GM06990 (cell line): ENCODE results near the gene PTPN4.

Experiments used
- DNase-seq: peaks from one replicate; pipeline ENCODE4 v3.0.0-alpha.2; 2011; ENCODE audit not compliant: insufficient read length; ENCODE audit errors: extremely low read depth
- H3K27me3 ChIP-seq: replicated peaks from 2 replicates; pipeline ENCODE4 v1.6.0; 2011; ENCODE audit warnings: low read length; ENCODE audit not compliant: control insufficient read depth, insufficient read depth
- H3K36me3 ChIP-seq: 2 replicates; pipeline ENCODE4 v1.5.1; 2011; ENCODE audit warnings: low read length; ENCODE audit not compliant: control insufficient read depth, insufficient read depth
- H3K4me3 ChIP-seq: replicated peaks from 2 replicates; pipeline ENCODE4 v1.5.1; 2011; ENCODE audit warnings: low read depth, mild to moderate bottlenecking, control low read depth, low read length
- TF ChIP-seq, protein P1 (sequence below): IDR thresholded peaks from 2 replicates; pipeline ENCODE4 v1.5.1; 2011; ENCODE audit warnings: low read length, control low read depth, mild to moderate bottlenecking, inconsistent platforms; ENCODE audit not compliant: insufficient read depth, poor library complexity, severe bottlenecking

PTPN4 gene

DNA sequence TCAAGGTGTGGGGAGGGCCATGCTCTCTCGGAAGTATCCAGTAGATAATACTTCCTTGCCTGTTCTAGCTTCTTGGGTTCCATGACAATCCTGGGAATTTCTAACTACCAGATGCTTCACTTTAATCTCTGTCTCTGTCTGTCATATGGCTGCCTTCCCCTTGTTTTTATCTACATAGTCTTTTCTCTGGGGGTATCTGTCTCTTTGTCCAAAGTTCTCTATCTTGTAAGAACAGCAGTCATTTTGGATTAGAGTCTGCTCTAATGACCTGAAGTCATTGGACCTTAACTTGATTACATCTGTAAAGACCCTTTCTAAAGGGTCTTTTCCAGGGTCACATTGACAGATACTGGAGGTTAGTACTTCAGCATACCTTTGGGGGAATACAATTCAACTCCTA, 241.7 kb downstream of the PTPN4 start:
- TF ChIP-seq, protein P1, sequence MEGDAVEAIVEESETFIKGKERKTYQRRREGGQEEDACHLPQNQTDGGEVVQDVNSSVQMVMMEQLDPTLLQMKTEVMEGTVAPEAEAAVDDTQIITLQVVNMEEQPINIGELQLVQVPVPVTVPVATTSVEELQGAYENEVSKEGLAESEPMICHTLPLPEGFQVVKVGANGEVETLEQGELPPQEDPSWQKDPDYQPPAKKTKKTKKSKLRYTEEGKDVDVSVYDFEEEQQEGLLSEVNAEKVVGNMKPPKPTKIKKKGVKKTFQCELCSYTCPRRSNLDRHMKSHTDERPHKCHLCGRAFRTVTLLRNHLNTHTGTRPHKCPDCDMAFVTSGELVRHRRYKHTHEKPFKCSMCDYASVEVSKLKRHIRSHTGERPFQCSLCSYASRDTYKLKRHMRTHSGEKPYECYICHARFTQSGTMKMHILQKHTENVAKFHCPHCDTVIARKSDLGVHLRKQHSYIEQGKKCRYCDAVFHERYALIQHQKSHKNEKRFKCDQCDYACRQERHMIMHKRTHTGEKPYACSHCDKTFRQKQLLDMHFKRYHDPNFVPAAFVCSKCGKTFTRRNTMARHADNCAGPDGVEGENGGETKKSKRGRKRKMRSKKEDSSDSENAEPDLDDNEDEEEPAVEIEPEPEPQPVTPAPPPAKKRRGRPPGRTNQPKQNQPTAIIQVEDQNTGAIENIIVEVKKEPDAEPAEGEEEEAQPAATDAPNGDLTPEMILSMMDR = no peak
- Histone ChIP-seq H3K4me3 (no peak overlapping the region), H3K36me3 (no peaks in the 10 kb centered on the region), H3K27me3 (no peaks in the 10 kb centered on the region)
- no peak for DNase-seq

DNA sequence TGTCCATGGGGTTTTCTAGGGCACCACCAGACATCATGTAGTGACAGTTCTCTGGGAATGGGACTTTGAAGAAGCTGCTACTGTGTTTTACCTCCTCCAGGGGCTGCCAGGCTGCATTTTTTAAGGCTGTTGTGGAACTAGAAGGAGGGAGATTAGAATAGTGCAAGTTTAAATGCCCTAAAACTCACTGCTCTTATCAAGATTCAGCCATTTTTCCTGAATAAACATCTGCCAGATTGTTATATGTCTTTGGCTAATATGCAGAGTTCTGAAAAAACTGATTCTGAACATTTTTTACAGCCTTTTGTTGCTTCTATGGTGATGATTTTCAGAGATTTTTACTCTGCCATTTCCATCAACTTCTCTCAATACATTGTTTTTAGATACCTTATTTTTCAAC, 244.5 kb downstream of the PTPN4 start:
- TF ChIP-seq, protein P1 = no peak
- H3K36me3 ChIP-seq = no peaks in the 10 kb centered on the region
- no peak for DNase-seq
- no peak overlapping the region for H3K4me3 ChIP-seq
- no peaks in the 10 kb centered on the region for H3K27me3 ChIP-seq

DNA sequence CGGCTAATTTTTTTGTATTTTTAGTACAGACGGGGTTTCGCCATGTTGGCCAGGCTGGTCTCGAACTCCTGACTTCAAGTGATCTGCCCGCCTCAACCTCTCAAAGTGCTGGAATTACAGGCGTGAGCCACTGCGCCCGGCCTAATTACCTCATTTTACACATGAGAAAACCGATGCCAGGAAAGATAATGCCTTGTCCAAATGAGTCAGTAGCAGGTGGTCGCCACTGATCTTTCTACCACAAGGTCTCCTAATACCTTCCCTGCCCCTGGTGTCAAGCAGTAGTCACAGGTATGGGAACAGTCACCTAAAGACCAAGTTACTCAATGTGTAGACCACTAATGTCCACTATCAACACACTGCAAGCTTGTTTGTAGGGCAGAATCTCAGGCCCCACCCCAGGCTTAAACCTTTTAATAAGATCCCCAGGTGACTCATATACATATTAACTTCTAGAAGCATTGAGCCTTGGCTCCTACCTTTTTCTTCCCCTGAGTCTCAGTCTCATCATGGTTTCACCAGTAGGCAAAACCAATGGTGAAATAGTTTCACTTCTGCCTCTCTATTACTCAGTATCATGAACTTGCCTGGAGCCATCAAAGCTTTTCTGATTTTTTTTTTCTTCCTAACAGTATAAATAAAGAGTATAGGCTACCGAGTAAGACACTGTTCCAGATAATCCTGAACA, 246.3 kb downstream of the PTPN4 start:
- DNase-seq = peak; percentile 37

DNA sequence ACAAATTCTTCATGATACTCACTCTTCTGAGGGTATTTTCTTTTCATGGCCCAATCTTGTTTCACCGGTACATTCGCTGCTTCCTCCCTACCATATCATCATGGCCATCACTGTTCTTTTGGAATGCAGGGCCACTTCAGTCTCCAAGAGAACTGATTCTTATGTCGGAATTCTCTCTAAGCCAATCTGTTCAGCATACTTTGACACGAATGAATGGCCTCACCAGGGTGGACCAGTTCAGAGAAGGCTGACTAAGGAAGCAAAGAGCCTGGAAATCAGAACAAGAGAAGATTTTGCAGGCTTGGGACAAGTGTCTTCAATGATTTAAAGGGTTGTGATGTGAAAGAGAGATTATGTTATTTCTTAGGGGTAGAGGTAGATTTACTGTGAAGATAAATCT, 248.1 kb downstream of the PTPN4 start:
- no peak overlapping the region for H3K4me3 ChIP-seq
- TF ChIP-seq, protein P1 = no peak
- DNase-seq = no peak
- H3K36me3 ChIP-seq = no peaks in the 10 kb centered on the region
- no peaks in the 10 kb centered on the region for H3K27me3 ChIP-seq

More for the DNA sequence above, 246.3 kb downstream of the PTPN4 start:
- H3K4me3 ChIP-seq = no peak overlapping the region
- no peaks in the 10 kb centered on the region for H3K27me3 ChIP-seq
- no peaks in the 10 kb centered on the region for H3K36me3 ChIP-seq
- TF ChIP-seq, protein P1 = no peak

DNA sequence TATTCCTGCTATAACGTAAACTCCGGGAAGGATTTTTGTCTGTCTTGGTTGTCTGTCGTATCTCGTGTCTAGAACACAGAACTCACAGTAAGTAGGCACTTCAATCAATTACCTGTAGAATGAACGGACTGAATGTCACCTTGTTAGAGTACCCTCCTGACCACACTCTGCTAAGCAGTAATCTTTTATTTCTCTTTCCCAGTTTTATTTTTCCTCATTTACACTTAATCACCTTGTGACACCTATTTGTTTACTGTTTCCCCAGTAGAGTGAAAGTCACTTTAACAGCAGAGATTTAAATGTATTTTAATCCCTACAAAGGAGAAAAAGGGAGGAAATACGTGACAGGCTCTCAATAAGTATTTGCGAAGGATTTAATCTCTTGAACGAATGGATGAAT, 252.6 kb downstream of the PTPN4 start:
- TF ChIP-seq, protein P1 = no peak
- no peak for DNase-seq

More for the DNA sequence above, 252.6 kb downstream of the PTPN4 start:
- Histone ChIP-seq H3K36me3 (no peaks in the 10 kb centered on the region), H3K27me3 (no peaks in the 10 kb centered on the region), H3K4me3 (peak overlapping the region; percentile 78)
